PC-9 (cell line): Measurements from ENCODE around the gene CCPG1. TPM values are rescaled to one million over a fixed set of nuclear protein-coding genes. Genes with fewer than 3 reads are reported as not detected.
"Not testable (repeated sequence)": the region's sequence is repeated elsewhere in the genome, so short reads cannot be mapped to it uniquely, and the experiment has no call there.

ENCODE experiments used
- Bru-seq: library from RNA; stranded (reverse); fragments of 400-500 nt; gene quantifications from one replicate; lab custom pipeline; 2021; lab: Mats Ljungman, UMichigan
- BruChase-seq, 2 experiments: library from RNA; stranded (reverse); fragments of 400-500 nt; gene quantifications; one replicate each; lab custom pipeline; 2021; lab: Mats Ljungman, UMichigan
- BruUV-seq: library from RNA; stranded (reverse); fragments of 400-500 nt; replicated peaks from 2 replicates; lab custom pipeline; 2021; lab: Mats Ljungman, UMichigan
- CTCF ChIA-PET: fragments of 300-600 bp; sonication (Branson Sonifier 250); formaldehyde crosslinking; loops from one replicate; lab custom pipeline; 2022; ENCODE audit warnings: antibody characterized with exemption; lab: Charles Lee
- POLR2A ChIA-PET: fragments of 300-600 bp; sonication (Branson Sonifier 250); formaldehyde crosslinking; loops from one replicate; lab custom pipeline; 2022; ENCODE audit warnings: antibody characterized with exemption; ENCODE audit not compliant: unreplicated experiment; lab: Charles Lee
- DNase-seq, 2 experiments: peaks; one replicate each; pipeline versions ENCODE4 v3.0.0 to v3.0.0-alpha.2; 2015 to 2022; ENCODE audit warnings: mixed read lengths in 1 of 2
- H2AFZ ChIP-seq: fragments of 200-600 bp; sonication (generic); 2 replicates; pipeline ENCODE4 v1.8.1; 2017; ENCODE audit warnings: antibody characterized with exemption
- H3F3A ChIP-seq: fragments of 200-600 bp; sonication (generic); 2 replicates; pipeline ENCODE4 v1.8.1; 2017; ENCODE audit warnings: antibody characterized with exemption, mild to moderate bottlenecking, low read depth; ENCODE audit not compliant: insufficient read depth
- H3K27ac ChIP-seq: fragments of 200-600 bp; sonication (generic); 2 replicates; pipeline ENCODE4 v1.6.1; 2016; ENCODE audit warnings: mixed run types
- H3K27me3 ChIP-seq: fragments of 200-600 bp; sonication (generic); 2 replicates; pipeline ENCODE4 v1.6.1; 2016; ENCODE audit warnings: low read depth, mixed run types; ENCODE audit not compliant: insufficient read depth
- H3K36me3 ChIP-seq: fragments of 200-600 bp; sonication (generic); 2 replicates; pipeline ENCODE4 v1.6.1; 2016; ENCODE audit warnings: low read depth, mixed run types
- H3K4me1 ChIP-seq: fragments of 200-600 bp; sonication (generic); replicated peaks from 2 replicates; pipeline ENCODE4 v1.6.1; 2016; ENCODE audit warnings: mixed run types; ENCODE audit not compliant: insufficient read depth
- H3K4me2 ChIP-seq: fragments of 200-600 bp; sonication (generic); 2 replicates; pipeline ENCODE4 v1.6.1; 2017; ENCODE audit warnings: mixed run types
- H3K4me3 ChIP-seq: fragments of 200-600 bp; sonication (generic); 2 replicates; pipeline ENCODE4 v1.6.1; 2016; ENCODE audit warnings: mixed run types
- H3K79me2 ChIP-seq: fragments of 200-600 bp; sonication (generic); 2 replicates; pipeline ENCODE4 v1.6.1; 2017; ENCODE audit warnings: low read depth, mixed run types
- H3K9me2 ChIP-seq: fragments of 200-600 bp; sonication (generic); 2 replicates; pipeline ENCODE4 v1.8.1; 2017; ENCODE audit warnings: mild to moderate bottlenecking; ENCODE audit not compliant: insufficient read depth
- H3K9me3 ChIP-seq: fragments of 200-600 bp; sonication (generic); 2 replicates; pipeline ENCODE4 v1.8.1; 2016; ENCODE audit warnings: low read depth; ENCODE audit not compliant: insufficient read depth
- H4K20me1 ChIP-seq: fragments of 200-600 bp; sonication (generic); 2 replicates; pipeline ENCODE4 v1.8.1; 2017; ENCODE audit not compliant: insufficient read depth
- CTCF ChIP-seq: fragments of 200-600 bp; sonication (generic); conservative IDR thresholded peaks from 2 replicates; pipeline ENCODE4 v1.6.1; 2017; ENCODE audit warnings: mixed run types, antibody characterized with exemption, mild to moderate bottlenecking, moderate library complexity
- EZH2 ChIP-seq: fragments of 200-600 bp; sonication (generic); IDR thresholded peaks from 2 replicates; pipeline ENCODE4 v1.8.0; 2017; ENCODE audit warnings: antibody characterized with exemption, low read depth
- intact Hi-C: fragments of 100-400 bp; cut with micrococcal nuclease; formaldehyde crosslinking; loops from one replicate; pipeline ENCODE4 v1.10.0; 2022; ENCODE audit not compliant: unreplicated experiment
- long read RNA-seq: library from polyadenylated mRNA; stranded (forward); transcript quantifications from one replicate; pipeline ENCODE4 v2.0.0, GENCODE V29; 2022
- total RNA-seq: library from RNA; stranded (reverse); gene quantifications from 2 replicates; pipeline ENCODE4 v1.2.3, GENCODE V29; 2021

Gene CCPG1
- total RNA-seq (26.3 and 26.4 TPM in 2 replicates), Bru-seq, nascent RNA (percentile 68 among the genes with signal in this experiment), BruChase-seq, experiment 1, labeled RNA remaining after a 2-hour chase (percentile 76 among the genes with signal in this experiment), BruChase-seq, experiment 2, labeled RNA remaining after a 6-hour chase (percentile 86 among the genes with signal in this experiment)
- long read RNA-seq, full-length matches to known transcripts, result 41 of 48 reads
- long read RNA-seq, partial matches to known transcripts, result 2 of 48 reads
- long read RNA-seq, other reads (novel, unspliced or antisense), result 5 of 48 reads

- H3K9me3 ChIP-seq, result no peaks in the 10 kb centered on the region
- ChIA-PET POLR2A (interaction anchor here (0.5 to 0.6 kb wide), 3 partner anchors 89 to 248 kb away, joined by 3 to 18 read pairs (median 3); partner anchors contain the start of genes PIGB and PIGBOS1), CTCF (interaction anchor here (0.6 to 1.9 kb wide), 3 partner anchors 27 to 126 kb away, joined by 3 to 8 read pairs (median 4); partner anchors contain the start of genes PIGB and PIGBOS1)
- H3K27me3 ChIP-seq, result no peaks in the 10 kb centered on the region
- H3K9me2 ChIP-seq, result no peaks in the 10 kb centered on the region
- peaks cover 33% of the 10 kb centered on the region for H3K4me1 ChIP-seq
- no peak for TF ChIP-seq EZH2
- TF ChIP-seq CTCF, result peak; percentile 72
- H4K20me1 ChIP-seq, result no peaks in the 10 kb centered on the region
- BruUV-seq, result no TSS peak
- DNase-seq, result peak; percentile 79 to 94
- peak within 1 kb of the TSS; percentile 75 for H3K4me3 ChIP-seq
- peaks cover 8% of the 10 kb centered on the region; the same call in 1 of the 2 replicates for H3F3A ChIP-seq
- H3K79me2 ChIP-seq, result 0 out of 2 replicates have a peak, but pooled peaks cover 3% of the 10 kb centered on the region
- H2AFZ ChIP-seq, result peak within 1 kb of the TSS; percentile 89
- peak within 1 kb of the TSS; percentile 55 for H3K27ac ChIP-seq
- intact Hi-C loops, result loop anchor here (5.0 to 10.0 kb wide), 2 partner anchors 91 to 213 kb away; partner anchors contain the start of genes PIGB, PIGBOS1 and RSL24D1
- peak within 1 kb of the TSS; percentile 94 for H3K4me2 ChIP-seq
- no peaks in the 10 kb centered on the region for H3K36me3 ChIP-seq
These were observed at the start of gene CCPG1, which contains the start of gene PIERCE2 for GRCh38 chr15:55408012-55408928. CCPG1 (minus strand) TSS chr15:55408359; CDS start chr15:55389424, 18,935 bp downstream. PIERCE2 (plus strand) TSS chr15:55408495; CDS start chr15:55408769, 274 bp downstream.

- H3K4me1 ChIP-seq, result no peaks in the 10 kb centered on the region
- H3K4me2 ChIP-seq, result no peak overlapping the region
- H4K20me1 ChIP-seq, result no peaks in the 10 kb centered on the region
- H3K9me3 ChIP-seq, result no peaks in the 10 kb centered on the region
- no peaks in the 10 kb centered on the region for H3K79me2 ChIP-seq
- no peaks in the 10 kb centered on the region for H3K36me3 ChIP-seq
- no peaks in the 10 kb centered on the region for H3K27me3 ChIP-seq
- intact Hi-C loops, result no loop called here
- TF ChIP-seq CTCF (no peak), EZH2 (no peak)
- H2AFZ ChIP-seq, result no peak overlapping the region
- no peaks in the 10 kb centered on the region for H3K9me2 ChIP-seq
- no peak overlapping the region for H3K4me3 ChIP-seq
- POLR2A ChIA-PET, result no interaction called here
- peak in 1 of 2 experiments; percentile 35 for DNase-seq
- H3F3A ChIP-seq, result no peaks in the 10 kb centered on the region
- no peak overlapping the region for H3K27ac ChIP-seq
- no TSS peak for BruUV-seq
- CTCF ChIA-PET, result interaction anchor here (0.6 to 0.7 kb wide), 2 partner anchors 68 to 599 kb away, joined by 3 to 4 read pairs; no protein-coding TSS in a partner anchor
These were observed 49.4 kb upstream of the CCPG1 start for GRCh38 chr15:55457401-55458022.

GRCh38 chr15:55447030-55447394 lies 38.9 kb upstream of the CCPG1 start:
- intact Hi-C loops, H3K4me2 ChIP-seq, H2AFZ ChIP-seq, CTCF ChIA-PET, H3F3A ChIP-seq, H4K20me1 ChIP-seq, H3K79me2 ChIP-seq, DNase-seq, H3K36me3 ChIP-seq, H3K9me2 ChIP-seq, POLR2A ChIA-PET, H3K4me3 ChIP-seq, H3K27ac ChIP-seq, BruUV-seq, H3K27me3 ChIP-seq, H3K4me1 ChIP-seq, H3K9me3 ChIP-seq: not testable (repeated sequence)

- BruUV-seq, H4K20me1 ChIP-seq, H3F3A ChIP-seq, POLR2A ChIA-PET, H3K79me2 ChIP-seq, H3K9me2 ChIP-seq, H2AFZ ChIP-seq, H3K4me2 ChIP-seq, intact Hi-C loops, H3K36me3 ChIP-seq, H3K9me3 ChIP-seq, H3K27ac ChIP-seq, H3K27me3 ChIP-seq, H3K4me1 ChIP-seq, H3K4me3 ChIP-seq, DNase-seq, CTCF ChIA-PET: not testable (repeated sequence)
These were observed 38.3 kb upstream of the CCPG1 start for GRCh38 chr15:55446379-55447029.

GRCh38 chr15:55445936-55446335 lies 37.8 kb upstream of the CCPG1 start:
- H3K9me2 ChIP-seq, H3K27me3 ChIP-seq, H3K27ac ChIP-seq, POLR2A ChIA-PET, H3K4me1 ChIP-seq, H3K9me3 ChIP-seq, H3K4me2 ChIP-seq, H3F3A ChIP-seq, intact Hi-C loops, CTCF ChIA-PET, H2AFZ ChIP-seq, H4K20me1 ChIP-seq, DNase-seq, H3K79me2 ChIP-seq, H3K36me3 ChIP-seq, BruUV-seq, H3K4me3 ChIP-seq: not testable (repeated sequence)
